ENCODE data around the gene HAT1. TPM values are rescaled to one million over a fixed set of nuclear protein-coding genes. Genes with fewer than 3 reads are reported as not detected.

Gene HAT1, protein sequence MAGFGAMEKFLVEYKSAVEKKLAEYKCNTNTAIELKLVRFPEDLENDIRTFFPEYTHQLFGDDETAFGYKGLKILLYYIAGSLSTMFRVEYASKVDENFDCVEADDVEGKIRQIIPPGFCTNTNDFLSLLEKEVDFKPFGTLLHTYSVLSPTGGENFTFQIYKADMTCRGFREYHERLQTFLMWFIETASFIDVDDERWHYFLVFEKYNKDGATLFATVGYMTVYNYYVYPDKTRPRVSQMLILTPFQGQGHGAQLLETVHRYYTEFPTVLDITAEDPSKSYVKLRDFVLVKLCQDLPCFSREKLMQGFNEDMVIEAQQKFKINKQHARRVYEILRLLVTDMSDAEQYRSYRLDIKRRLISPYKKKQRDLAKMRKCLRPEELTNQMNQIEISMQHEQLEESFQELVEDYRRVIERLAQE
- total RNA-seq: 21.2 and 52.7 TPM in 2 replicates

DNA sequence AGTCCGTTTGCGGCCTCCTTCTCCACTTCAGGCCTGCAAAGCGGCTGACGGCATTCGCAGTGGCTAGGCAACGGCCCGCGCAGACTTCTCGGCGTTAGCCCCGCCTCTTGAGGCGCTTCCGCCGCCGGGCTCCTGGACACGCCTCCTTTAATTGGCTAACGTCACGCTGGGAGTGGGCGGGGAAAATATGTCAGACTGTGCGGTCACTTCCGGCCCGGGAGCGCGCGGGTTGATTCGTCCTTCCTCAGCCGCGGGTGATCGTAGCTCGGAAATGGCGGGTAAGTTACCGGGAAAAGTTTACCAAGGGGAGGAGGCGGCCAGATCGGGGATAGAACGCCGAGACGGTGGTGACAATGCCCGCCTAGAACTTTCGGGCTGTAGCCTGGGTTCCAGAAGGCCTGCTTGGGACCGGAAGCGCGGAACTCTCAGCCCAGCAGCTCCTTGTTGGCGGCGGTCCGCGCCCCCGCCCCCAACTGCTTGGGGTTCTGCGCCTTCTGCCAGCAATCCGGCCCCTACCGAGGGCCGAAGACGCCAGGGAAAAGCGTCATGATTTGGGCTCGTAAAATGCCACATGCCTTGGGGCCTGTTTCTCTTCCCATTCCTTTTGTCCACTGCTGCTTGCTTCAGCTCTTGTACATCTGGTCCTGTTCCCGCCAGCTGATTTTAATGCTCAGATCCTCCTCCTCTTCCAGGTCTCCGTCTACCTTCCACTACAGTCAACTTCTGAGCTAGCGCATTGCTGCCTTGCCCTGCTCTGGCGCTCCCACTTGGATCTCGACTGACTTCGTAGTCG, at the start of gene HAT1:
HAT1 (plus strand) TSS at position 232 of the 793 bp plus-strand sequence; CDS start at position 272, 40 bp downstream.

DNA sequence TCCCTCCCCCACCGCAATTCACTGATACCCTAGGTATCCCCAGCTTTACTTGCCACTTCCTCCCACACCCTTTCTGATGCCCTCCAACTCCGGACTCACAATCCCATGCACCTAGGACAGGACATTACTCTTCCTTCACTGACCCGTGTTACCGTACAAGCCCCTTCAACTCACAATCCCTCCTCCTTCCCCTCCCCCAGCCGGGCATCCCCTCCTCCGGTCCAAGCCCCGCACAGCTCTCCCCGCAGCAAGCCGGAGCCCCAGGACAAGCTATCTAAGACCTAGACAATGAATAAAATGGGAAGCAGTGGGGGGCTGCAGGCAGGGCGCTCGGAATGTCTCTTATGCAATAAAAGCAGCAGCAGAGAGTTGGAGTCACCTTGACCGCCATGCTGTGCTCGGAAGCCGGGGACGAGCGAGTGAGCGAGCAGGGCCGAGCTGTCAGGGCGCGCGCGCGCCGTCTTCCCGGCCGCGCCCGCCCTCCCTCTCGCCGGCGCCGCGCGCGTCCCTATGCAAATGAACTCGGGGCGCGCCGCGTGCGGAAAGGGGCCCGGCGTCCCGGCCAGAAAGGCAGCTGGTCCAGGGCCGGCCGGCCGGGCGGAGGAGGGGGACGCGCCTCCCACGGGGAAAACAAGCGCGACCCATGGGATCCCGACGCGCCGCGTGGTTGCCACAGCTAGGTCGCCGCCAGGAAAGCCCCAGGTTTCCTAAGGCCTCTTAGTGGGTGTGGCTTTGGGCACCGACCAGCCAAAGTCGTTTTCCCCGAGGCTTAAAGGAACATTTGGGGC, 28.2 kb upstream of the HAT1 start, which contains the start of gene SLC25A12:
SLC25A12 (minus strand) TSS at position 421 of the 788 bp plus-strand sequence; CDS start at position 391, 30 bp downstream.

DNA sequence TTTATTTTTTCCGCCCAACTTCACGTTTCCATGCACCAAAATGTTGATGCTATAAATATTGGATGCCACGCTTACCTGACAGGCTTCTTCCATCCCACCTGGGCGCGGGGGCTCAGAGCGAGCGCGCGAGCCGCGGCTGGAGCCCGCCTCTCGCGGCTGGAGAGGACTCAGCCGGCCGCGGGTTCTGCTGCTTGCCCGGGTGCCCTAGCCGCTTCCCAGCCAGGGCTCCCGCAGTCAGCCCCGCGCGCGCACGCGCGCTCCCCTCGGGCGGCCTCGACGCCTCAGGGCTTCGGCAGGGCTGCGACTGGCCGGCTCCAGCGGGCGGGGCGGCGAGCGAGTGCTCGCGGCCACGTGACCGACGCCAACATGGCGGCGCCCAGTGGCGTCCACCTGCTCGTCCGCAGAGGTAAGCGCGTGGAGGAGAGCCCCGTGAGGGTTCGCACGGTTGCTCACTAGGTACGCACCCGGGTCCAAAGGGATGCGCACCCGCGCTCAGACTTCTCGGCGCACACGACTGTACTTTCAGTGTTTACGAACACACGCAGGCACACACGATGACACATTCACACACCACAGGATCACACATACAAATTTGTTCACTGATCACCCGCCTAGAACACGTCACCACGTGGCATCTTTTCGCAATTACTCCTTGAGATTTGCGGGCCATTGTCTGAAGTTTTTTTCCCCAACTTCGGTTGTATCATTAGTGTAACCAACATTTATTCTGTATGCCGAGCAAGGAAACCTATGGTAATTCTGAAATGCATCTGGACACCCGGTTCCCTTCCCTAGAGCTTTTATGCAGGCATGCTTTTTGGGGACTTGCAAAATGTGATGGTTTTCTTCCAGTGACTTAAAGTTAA, 77.6 kb downstream of the HAT1 start, which contains the start of gene METAP1D:
METAP1D (plus strand) TSS at position 350 of the 866 bp plus-strand sequence; CDS start at position 367, 17 bp downstream.

Other genes starting within 250 kb of the HAT1 start
- gene DYNC1I2, start 235.0 kb upstream of the HAT1 start, total RNA-seq: 102 and 173 TPM in 2 replicates
- gene SLC25A12, start 28.2 kb upstream of the HAT1 start, total RNA-seq: 21.2 and 32.7 TPM in 2 replicates
- gene METAP1D, start 77.5 kb downstream of the HAT1 start, total RNA-seq: 6.8 TPM in 2 replicates
- gene DLX1, start 163.0 kb downstream of the HAT1 start, total RNA-seq: 0.15 and 0.17 TPM in 2 replicates
- 0.17 and 0.29 TPM in 2 replicates for gene DLX2, start 180.4 kb downstream of the HAT1 start, total RNA-seq

Measured in smooth muscle cell of trachea (primary cell).